HPDE6-E6E7 (cell line): ENCODE data around the gene ZNF587B.
"Not testable (repeated sequence)": the region's sequence is repeated elsewhere in the genome, so short reads cannot be mapped to it uniquely, and the experiment has no call there.

Source experiments
- DNase-seq: peaks from one replicate; pipeline ENCODE4 v3.0.0; 2011; ENCODE audit warnings: missing footprints; ENCODE audit errors: extremely low spot score

ZNF587B gene

DNA sequence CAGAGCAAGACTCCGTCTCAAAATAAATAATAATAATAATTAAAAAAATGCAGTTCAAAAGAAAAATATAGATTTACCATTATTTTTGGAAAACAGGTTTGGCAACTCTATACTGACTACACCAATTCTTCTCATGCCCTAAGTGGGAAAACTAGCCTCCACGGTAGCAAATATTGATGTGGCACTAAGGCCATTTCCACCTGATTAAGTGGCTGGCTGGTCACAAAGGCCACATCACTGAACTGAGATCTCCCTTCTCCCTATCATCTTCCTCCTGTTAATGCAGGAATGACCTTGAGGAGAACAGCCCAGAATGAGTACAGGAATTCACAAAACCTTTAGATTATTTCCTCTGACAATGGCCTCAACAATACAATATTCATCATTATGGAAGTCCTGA is 40.1 kb downstream of the ZNF587B start:
- no peak for DNase-seq

DNA sequence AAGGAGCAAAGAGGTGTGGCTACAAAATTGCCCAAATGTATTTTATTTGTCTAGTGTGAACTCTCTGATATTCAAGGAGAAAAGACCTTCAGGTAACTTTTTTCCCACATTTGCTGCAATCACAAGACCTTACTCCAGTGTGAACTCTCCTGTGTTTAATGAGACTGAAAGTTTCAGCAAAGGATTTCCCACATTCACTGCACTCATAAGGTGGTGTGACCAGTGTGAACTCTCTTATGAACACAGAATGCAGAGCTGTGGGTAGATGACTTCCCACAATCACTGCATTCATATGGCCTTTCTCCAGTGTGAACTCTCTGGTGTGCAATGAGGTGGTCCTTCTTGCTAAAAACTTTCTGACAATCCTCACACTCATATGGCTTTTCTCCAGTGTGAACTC is 42.4 kb downstream of the ZNF587B start:
- DNase-seq: no peak

DNA sequence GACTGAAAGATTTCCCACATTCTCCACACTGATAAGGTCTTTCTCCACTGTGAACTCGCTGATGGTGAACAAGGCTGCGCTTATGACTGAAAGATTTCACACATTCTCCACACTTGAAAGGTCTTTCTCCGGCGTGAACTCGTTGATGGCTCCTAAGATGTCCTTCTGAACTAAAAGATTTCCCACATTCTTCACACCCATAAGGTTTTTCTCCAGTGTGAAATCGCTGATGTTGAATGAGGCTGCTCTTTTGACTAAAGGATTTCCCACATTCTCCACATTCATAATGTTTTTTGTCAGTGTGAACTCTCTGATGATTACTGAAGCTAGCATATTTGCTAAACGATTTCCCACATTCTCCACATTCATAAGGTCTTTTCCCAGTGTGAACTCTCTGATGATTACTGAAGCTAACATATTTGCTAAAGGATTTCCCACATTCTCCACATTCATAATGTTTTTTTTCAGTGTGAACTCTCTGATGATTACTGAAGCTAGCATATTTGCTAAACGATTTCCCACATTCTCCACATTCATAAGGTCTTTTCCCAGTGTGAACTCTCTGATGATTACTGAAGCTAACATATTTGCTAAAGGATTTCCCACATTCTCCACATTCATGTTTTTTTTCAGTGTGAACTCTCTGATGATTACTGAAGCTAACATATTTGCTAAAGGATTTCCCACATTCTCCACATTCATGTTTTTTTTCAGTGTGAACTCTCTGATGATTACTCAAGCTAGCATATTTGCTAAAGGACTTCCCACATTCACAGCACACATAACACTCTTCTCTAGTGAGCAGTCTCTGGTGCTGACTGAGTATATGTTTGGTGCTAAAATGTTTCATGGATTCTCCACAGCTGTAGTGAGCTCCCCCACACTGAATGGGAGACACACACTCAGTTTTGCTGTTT is 44.0 kb downstream of the ZNF587B start:
- not testable (repeated sequence) for DNase-seq

GRCh38 chr19:57886046-57886445 is 55.9 kb downstream of the ZNF587B start:
- DNase-seq: no peak

- no peak for DNase-seq
Measured at GRCh38 chr19:57887195-57887941, 57.3 kb downstream of the ZNF587B start.

- peak; percentile 15 for DNase-seq
Measured at GRCh38 chr19:57888107-57888559, 58.0 kb downstream of the ZNF587B start.

DNA sequence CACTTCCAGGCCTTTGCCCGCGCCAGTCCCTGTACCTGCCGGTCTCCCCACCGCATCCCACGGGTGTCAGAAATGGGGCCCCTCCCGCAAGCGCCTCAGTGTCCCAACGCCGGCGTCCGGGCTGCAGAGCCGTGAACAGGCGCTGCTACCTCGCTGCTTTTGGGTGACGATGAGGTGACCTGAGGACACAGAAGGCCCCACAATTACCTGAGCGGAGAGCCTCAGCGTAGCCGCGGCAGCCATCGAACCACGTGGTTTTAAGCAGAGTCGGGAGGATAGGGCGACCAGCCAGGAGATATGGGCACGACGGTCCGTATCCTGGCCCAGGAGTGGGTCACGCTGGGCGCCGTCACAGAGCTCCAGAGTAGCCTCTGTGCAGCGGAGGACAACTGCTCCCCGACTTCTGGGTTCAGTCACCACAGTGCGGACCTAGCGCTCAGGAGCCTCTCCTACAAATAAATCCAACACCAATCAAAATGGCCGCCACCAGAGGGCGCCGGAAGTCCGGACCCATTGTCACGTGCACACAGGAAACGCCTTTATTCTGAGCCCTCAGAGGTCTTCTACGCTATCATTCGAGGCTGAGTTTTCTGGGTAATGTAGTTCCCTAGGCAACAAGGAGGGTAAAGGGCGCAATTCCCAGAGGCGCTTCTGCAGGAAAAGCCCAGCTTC is 58.6 kb downstream of the ZNF587B start, which contains the start of gene ZNF814:
Gene ZNF814 (minus strand): TSS at position 478 of the 672 bp plus-strand sequence. CDS start 235 bp downstream, at position 243.
- DNase-seq: peak; percentile 69

GRCh38 chr19:57890706-57891105 is 60.6 kb downstream of the ZNF587B start:
- peak; percentile 13 for DNase-seq
